Calu3 (cell line): Measurements from ENCODE around the gene APOBEC3H. TPM values are rescaled to one million over a fixed set of nuclear protein-coding genes. Genes with fewer than 3 reads are reported as not detected.
A peak's percentile ranks its signal among the peaks of the same experiment; 100 is the strongest.

Experiments used
- BruUV-seq: library from RNA; stranded (reverse); fragments of 400-500 nt; replicated peaks from 2 replicates; lab custom pipeline; 2021; lab: Mats Ljungman, UMichigan
- CTCF ChIA-PET: fragments of 300-600 bp; sonication (Branson Sonifier 250); formaldehyde crosslinking; loops from one replicate; lab custom pipeline; 2022; ENCODE audit warnings: antibody characterized with exemption; lab: Charles Lee
- DNase-seq: peaks from one replicate; pipeline ENCODE4 v3.0.0; 2022
- H3K27ac Mint-ChIP-seq: one replicate; pipeline ENCODE4 v1.8.0; 2022; ENCODE audit warnings: mixed read lengths; ENCODE audit not compliant: unreplicated experiment
- H3K27me3 Mint-ChIP-seq: one replicate; pipeline ENCODE4 v1.8.0; 2022; ENCODE audit warnings: mixed read lengths; ENCODE audit not compliant: unreplicated experiment
- H3K36me3 Mint-ChIP-seq: one replicate; pipeline ENCODE4 v1.8.0; 2022; ENCODE audit warnings: mild to moderate bottlenecking, moderate library complexity, mixed read lengths; ENCODE audit not compliant: insufficient read depth, unreplicated experiment
- H3K4me1 Mint-ChIP-seq: one replicate; pipeline ENCODE4 v1.8.0; 2022; ENCODE audit warnings: mild to moderate bottlenecking, low read depth, mixed read lengths; ENCODE audit not compliant: unreplicated experiment
- H3K4me3 Mint-ChIP-seq: one replicate; pipeline ENCODE4 v1.8.0; 2022; ENCODE audit warnings: mild to moderate bottlenecking, low read depth, moderate library complexity, mixed read lengths; ENCODE audit not compliant: unreplicated experiment
- H3K9me3 Mint-ChIP-seq: one replicate; pipeline ENCODE4 v1.8.0; 2022; ENCODE audit warnings: low read depth, mixed read lengths; ENCODE audit not compliant: unreplicated experiment
- CTCF ChIP-seq: fragments of 200-600 bp; IDR thresholded peaks from one replicate; pipeline ENCODE4 v1.8.0; 2022; ENCODE audit warnings: antibody characterized with exemption; ENCODE audit not compliant: unreplicated experiment
- intact Hi-C: fragments of 100-400 bp; cut with micrococcal nuclease; formaldehyde crosslinking; loops from one replicate; pipeline ENCODE4 v1.10.0; 2022; ENCODE audit not compliant: unreplicated experiment
- total RNA-seq: library from RNA; stranded (reverse); gene quantifications from 2 replicates; pipeline ENCODE4 v1.2.3, GENCODE V29; 2022

Gene APOBEC3H
- total RNA-seq, 1 experiment from 2014 or later = not detected

- Mint-ChIP-seq H3K27me3 (peaks cover 11% of the 10 kb centered on the region), H3K27ac (no peak overlapping the region), H3K4me1 (peaks cover 9% of the 10 kb centered on the region), H3K9me3 (no peaks in the 10 kb centered on the region), H3K36me3 (peaks cover 40% of the 10 kb centered on the region), H3K4me3 (no peak overlapping the region)
- no TSS peak for BruUV-seq
- CTCF ChIA-PET = interaction anchor here (0.6 kb wide), 1 partner anchor 171 kb away, joined by 3 read pairs; no protein-coding TSS in a partner anchor
- DNase-seq = no peak
- TF ChIP-seq CTCF = no peak
- intact Hi-C loops = no loop called here
Observed at GRCh38 chr22:39148727-39149535, 51.9 kb downstream of the APOBEC3H start.

GRCh38 chr22:39149915-39150847 lies 53.1 kb downstream of the APOBEC3H start:
- peaks cover 24% of the 10 kb centered on the region for H3K27me3 Mint-ChIP-seq
- BruUV-seq = no TSS peak
- peaks cover 12% of the 10 kb centered on the region for H3K4me1 Mint-ChIP-seq
- CTCF ChIA-PET = interaction anchor here (0.7 to 1.1 kb wide), 2 partner anchors 15 to 381 kb away, joined by 3 read pairs; no protein-coding TSS in a partner anchor
- intact Hi-C loops = no loop called here
- no peak for TF ChIP-seq CTCF
- H3K4me3 Mint-ChIP-seq = no peak overlapping the region
- no peak for DNase-seq
- no peaks in the 10 kb centered on the region for H3K9me3 Mint-ChIP-seq
- H3K27ac Mint-ChIP-seq = no peak overlapping the region
- peaks cover 31% of the 10 kb centered on the region for H3K36me3 Mint-ChIP-seq

- H3K4me3 Mint-ChIP-seq = peak overlapping the region; percentile 77
- H3K9me3 Mint-ChIP-seq = no peaks in the 10 kb centered on the region
- H3K36me3 Mint-ChIP-seq = peaks cover 28% of the 10 kb centered on the region
- peaks cover 30% of the 10 kb centered on the region for H3K27me3 Mint-ChIP-seq
- no peak for DNase-seq
- no peak for TF ChIP-seq CTCF
- no TSS peak for BruUV-seq
- peaks cover 12% of the 10 kb centered on the region for H3K4me1 Mint-ChIP-seq
- CTCF ChIA-PET = interaction anchor here (0.7 to 1.1 kb wide), 2 partner anchors 16 to 382 kb away, joined by 3 read pairs; no protein-coding TSS in a partner anchor
- intact Hi-C loops = no loop called here
- H3K27ac Mint-ChIP-seq = no peak overlapping the region
Observed at GRCh38 chr22:39150848-39151215, 53.8 kb downstream of the APOBEC3H start.

GRCh38 chr22:39151329-39151975 lies 54.4 kb downstream of the APOBEC3H start:
- H3K27ac Mint-ChIP-seq = no peak overlapping the region
- intact Hi-C loops = no loop called here
- peak overlapping the region; percentile 77 for H3K4me3 Mint-ChIP-seq
- peaks cover 23% of the 10 kb centered on the region for H3K36me3 Mint-ChIP-seq
- H3K4me1 Mint-ChIP-seq = peaks cover 12% of the 10 kb centered on the region
- H3K27me3 Mint-ChIP-seq = peaks cover 36% of the 10 kb centered on the region
- no TSS peak for BruUV-seq
- H3K9me3 Mint-ChIP-seq = no peaks in the 10 kb centered on the region
- DNase-seq = no peak
- no peak for TF ChIP-seq CTCF
- CTCF ChIA-PET = interaction anchor here (0.7 to 1.1 kb wide), 2 partner anchors 16 to 383 kb away, joined by 3 read pairs; no protein-coding TSS in a partner anchor
